ENCODE measurements around the gene GALP. TPM values are rescaled to one million over a fixed set of nuclear protein-coding genes. Genes with fewer than 3 reads are reported as not detected.
"Not testable (repeated sequence)": the region's sequence is repeated elsewhere in the genome, so short reads cannot be mapped to it uniquely, and the experiment has no call there.

The GALP gene
- total RNA-seq, 2 donors from 2014 or later, result not detected

DNA sequence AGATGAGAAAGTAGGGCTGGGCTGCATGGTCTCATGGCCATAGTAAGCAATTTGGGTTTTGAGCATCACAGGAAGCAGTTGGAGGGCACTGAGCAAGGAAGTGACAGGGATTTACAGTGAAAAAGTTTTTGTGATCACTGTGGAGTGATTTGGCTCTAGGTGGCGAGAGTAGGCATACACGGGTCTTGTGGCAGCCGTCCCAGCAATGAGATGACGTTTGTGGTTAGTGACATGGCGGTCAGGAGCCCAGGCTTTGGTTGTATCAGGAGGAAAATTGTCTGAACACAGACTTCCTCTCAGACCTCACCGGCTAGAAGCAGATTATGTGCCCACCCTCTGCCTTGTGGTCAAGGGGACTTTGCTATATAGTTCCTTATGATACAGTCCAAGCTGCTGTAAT is 31.4 kb upstream of the GALP start:
- no peak for ATAC-seq
- Mint-ChIP-seq H3K36me3 (peaks cover 5 to 13% of the 10 kb centered on the region in 2 donors), H3K27ac (peak overlapping the region; percentile 48 to 61), H3K9me3 (no peaks in the 10 kb centered on the region)
- no peak for DNase-seq (ENCODE audit: low spot score in 2 of 2)

DNA sequence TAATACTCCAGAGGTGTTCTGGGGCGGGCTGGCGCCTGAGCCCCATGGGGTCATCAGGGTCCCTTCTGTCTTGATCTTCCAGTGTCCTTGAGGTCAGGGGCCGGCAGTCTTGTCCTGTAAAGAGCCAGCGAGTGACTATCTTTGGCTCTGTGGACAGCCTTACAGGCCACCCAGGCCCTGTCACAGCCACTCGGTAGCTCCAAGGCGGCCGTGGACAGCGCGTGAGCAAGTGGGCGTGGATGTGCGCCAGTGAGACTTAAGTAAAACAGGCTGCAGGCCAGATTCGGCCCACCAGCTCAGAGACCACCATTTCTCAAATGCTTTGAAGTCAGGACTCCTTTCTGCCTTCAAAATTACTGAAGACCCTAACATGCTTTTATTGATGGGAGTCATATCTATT is 31.0 kb upstream of the GALP start:
- no peak for ATAC-seq
- DNase-seq (ENCODE audit: low spot score in 2 of 2), result no peak
- Mint-ChIP-seq H3K27ac (peak overlapping the region in 1 of 2 donors; percentile 48), H3K9me3 (no peaks in the 10 kb centered on the region), H3K36me3 (peaks cover 9 to 17% of the 10 kb centered on the region in 2 donors)

DNA sequence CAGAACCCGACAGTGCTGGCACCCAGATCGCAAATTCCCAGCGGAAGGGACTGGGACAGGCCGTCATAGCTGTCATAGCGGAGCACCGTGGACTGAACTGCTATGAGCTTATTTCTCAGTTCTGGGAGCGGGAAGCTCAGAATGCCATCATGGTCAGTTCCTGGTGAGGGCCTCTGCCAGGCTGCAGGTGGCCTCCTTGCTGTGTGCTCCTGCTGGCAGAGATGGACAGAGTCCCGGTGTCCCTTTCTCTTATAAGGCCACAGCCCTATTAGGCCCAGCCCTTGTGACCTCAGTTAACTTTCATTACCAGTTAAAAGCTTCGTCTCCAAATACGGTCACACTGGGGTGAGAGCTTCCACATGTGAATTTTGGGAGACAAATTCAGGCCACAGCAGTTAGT is 30.1 kb upstream of the GALP start:
- H3K36me3 Mint-ChIP-seq, result peaks cover 9 to 22% of the 10 kb centered on the region in 2 donors
- DNase-seq (ENCODE audit: low spot score in 2 of 2), result no peak
- H3K27ac Mint-ChIP-seq, result no peak overlapping the region
- H3K9me3 Mint-ChIP-seq, result no peaks in the 10 kb centered on the region
- no peak for ATAC-seq

GRCh38 chr19:56146904-56147303 is 28.9 kb upstream of the GALP start:
- Mint-ChIP-seq H3K36me3 (peaks cover 9 to 22% of the 10 kb centered on the region in 2 donors), H3K27ac (no peak overlapping the region), H3K9me3 (no peaks in the 10 kb centered on the region)
- DNase-seq (ENCODE audit: low spot score in 2 of 2) (no peak), ATAC-seq (no peak)

DNA sequence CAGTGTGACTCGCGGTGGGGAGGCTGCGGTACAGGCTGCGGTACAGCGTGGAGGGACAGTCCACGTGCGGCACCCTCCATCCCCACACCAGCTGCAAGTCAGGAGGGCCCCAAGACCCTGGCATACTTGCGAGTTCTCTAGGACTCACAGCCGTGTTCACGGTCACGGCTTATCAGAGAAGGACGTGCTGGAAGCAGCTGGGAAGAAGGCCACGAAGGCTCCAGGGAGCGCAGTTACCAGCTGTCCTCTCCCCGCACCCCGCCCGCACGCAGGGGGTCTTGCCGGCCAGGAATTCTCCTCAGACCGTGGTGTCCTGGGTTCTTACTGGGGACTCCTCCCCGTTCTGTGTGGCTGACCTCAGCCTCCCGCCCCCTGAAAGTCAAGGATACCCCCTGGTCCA is 28.5 kb upstream of the GALP start:
- no peaks in the 10 kb centered on the region for H3K9me3 Mint-ChIP-seq
- ATAC-seq (no peak), DNase-seq (ENCODE audit: low spot score in 2 of 2) (no peak)
- H3K36me3 Mint-ChIP-seq, result peaks cover 9 to 22% of the 10 kb centered on the region in 2 donors
- no peak overlapping the region for H3K27ac Mint-ChIP-seq

GRCh38 chr19:56148096-56148495 is 27.7 kb upstream of the GALP start:
- Mint-ChIP-seq H3K9me3 (no peaks in the 10 kb centered on the region), H3K36me3 (peaks cover 9 to 22% of the 10 kb centered on the region in 2 donors), H3K27ac (no peak overlapping the region)
- DNase-seq (ENCODE audit: low spot score in 2 of 2) (no peak), ATAC-seq (no peak)

DNA sequence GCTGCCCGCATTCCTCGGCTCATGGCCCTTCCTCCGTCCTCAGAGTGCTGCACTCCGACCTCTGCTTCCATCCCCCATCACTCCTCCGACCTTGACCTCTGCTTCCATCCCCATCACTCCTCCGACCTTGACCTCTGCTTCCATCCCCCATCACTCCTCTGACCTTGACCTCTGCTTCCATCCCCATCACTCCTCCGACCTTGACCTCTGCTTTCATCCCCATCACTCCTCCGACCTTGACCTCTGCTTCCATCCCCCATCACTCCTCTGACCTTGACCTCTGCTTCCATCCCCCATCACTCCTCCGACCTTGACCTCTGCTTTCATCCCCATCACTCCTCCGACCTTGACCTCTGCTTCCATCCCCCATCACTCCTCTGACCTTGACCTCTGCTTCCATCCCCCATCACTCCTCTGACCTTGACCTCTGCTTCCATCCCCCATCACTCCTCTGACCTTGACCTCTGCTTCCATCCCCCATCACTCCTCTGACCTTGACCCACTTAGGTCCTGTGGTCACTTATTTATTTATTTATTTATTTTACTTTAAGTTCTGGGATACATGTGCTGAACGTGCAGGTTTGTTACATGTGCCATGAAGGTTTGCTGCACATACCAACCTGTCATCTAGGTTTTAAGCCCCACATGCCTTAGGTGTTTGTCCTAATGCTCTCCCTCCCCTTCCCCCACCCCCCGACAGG is 26.7 kb upstream of the GALP start:
- not testable (repeated sequence) for DNase-seq (ENCODE audit: low spot score in 2 of 2); H3K9me3 Mint-ChIP-seq; H3K27ac Mint-ChIP-seq; ATAC-seq
- H3K36me3 Mint-ChIP-seq, result peaks cover 9 to 31% of the 10 kb centered on the region in 2 donors

DNA sequence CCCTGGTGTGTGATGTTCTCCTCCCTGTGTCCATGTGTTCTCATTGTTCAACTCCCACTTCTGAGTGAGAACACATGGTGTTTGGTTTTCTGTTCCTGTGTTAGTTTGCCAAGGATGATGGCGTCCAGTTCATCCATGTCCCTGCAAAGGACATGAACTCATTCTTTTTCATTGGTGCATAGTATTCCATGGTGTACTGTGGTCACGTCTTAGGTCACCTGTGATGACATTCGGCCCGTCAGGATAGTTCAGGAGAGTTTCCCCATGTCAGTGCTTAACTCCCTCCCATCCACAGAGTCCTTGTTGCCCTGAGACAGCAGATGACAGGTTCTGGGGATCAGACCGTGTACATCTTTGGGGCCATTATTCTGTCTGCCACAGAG is 26.2 kb upstream of the GALP start:
- Mint-ChIP-seq H3K36me3 (peaks cover 9 to 31% of the 10 kb centered on the region in 2 donors), H3K9me3 (no peaks in the 10 kb centered on the region), H3K27ac (peak overlapping the region in 1 of 2 donors; percentile 8)
- ATAC-seq, result no peak
- no peak for DNase-seq (ENCODE audit: low spot score in 2 of 2)

DNA sequence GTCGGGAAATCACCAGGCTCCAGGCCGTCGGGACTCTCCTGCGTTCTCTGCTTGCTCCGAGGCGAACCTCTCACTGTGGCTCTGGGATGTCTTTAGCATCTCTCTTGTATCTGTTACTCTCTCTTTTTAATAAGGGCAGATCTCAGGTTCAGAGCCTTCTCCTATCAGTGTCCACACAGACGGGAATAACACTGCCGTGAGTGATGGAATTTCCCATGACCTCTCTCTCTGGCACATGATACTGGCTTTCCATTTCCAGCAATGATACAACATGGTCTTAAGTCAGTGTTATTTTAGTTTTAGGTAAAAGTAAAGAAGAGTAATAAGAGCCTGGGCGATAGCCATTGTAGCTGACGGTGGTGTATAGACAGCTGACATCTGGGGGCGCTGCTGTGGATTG is 25.4 kb upstream of the GALP start:
- Mint-ChIP-seq H3K27ac (no peak overlapping the region), H3K36me3 (peaks cover 9 to 31% of the 10 kb centered on the region in 2 donors), H3K9me3 (no peaks in the 10 kb centered on the region)
- ATAC-seq (no peak), DNase-seq (ENCODE audit: low spot score in 2 of 2) (no peak)

GRCh38 chr19:56152644-56153043 is 23.2 kb upstream of the GALP start:
- Mint-ChIP-seq H3K36me3 (peaks cover 9 to 31% of the 10 kb centered on the region in 2 donors), H3K27ac (no peak overlapping the region), H3K9me3 (no peaks in the 10 kb centered on the region)
- ATAC-seq (no peak), DNase-seq (ENCODE audit: low spot score in 2 of 2) (no peak)

- ATAC-seq, result no peak
- DNase-seq (ENCODE audit: low spot score in 2 of 2), result no peak
- Mint-ChIP-seq H3K27ac (peak overlapping the region; percentile 40 to 87), H3K36me3 (peaks cover 7 to 22% of the 10 kb centered on the region in 2 donors), H3K9me3 (no peaks in the 10 kb centered on the region)
Measured at GRCh38 chr19:56153507-56153906, 22.3 kb upstream of the GALP start.

DNA sequence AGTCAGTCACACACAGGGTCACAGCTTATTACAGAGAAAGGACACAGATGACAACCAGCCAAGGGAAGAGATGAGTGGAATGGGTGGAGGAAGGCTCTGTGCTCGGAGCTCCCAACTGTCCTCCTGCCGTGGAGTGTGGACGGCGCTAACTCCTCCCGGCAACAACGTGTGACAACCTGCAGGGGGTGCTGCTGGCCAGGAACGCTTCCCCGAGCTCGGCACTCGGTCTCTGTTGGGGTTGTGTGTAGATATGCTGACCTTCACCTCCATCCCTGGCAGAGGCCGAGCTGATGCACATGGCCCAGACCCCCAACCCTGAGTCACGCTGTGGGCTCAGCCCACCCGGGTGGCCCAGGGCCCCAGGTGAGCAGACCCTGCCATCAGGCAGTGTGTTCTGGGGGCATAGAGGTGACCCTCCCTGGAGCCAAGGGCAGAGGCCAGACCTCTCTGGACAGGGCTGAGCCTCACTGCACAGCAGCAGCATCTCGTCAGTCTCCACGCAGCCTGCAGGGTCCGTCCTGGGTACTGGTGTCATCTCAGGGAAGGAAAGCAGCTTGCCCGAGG is 20.6 kb upstream of the GALP start:
- Mint-ChIP-seq H3K9me3 (peaks cover 7 to 8% of the 10 kb centered on the region in 2 donors), H3K36me3 (peaks cover 10 to 22% of the 10 kb centered on the region in 2 donors), H3K27ac (peak overlapping the region in 1 of 2 donors; percentile 46)
- ATAC-seq (peak; percentile 16 to 28), DNase-seq (ENCODE audit: low spot score in 2 of 2) (no peak)

DNA sequence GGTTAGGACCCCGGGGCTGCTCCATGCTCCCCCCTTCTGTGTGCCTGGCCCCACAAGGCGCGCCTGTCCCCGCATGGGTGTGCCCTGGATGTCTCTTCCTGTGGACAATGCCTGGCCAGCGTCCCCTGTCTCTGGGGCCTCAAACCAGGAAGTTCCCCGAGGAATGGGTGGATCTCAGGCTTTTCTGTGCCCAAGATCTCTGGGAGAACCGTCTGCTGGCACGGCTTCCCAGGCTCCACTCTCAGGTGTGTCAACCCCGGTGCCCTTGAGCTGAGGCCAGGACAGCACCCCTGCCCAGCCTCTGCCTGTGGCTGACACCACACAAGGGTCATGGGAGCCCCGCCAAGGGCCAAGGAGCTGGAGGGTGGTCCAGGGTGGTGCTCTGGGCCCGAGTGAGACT is 19.0 kb upstream of the GALP start:
- H3K27ac Mint-ChIP-seq, result peak overlapping the region in 1 of 2 donors; percentile 44
- H3K36me3 Mint-ChIP-seq, result peaks cover 10 to 19% of the 10 kb centered on the region in 2 donors
- ATAC-seq, result no peak
- no peak for DNase-seq (ENCODE audit: low spot score in 2 of 2)
- peaks cover 7 to 8% of the 10 kb centered on the region in 2 donors for H3K9me3 Mint-ChIP-seq

DNA sequence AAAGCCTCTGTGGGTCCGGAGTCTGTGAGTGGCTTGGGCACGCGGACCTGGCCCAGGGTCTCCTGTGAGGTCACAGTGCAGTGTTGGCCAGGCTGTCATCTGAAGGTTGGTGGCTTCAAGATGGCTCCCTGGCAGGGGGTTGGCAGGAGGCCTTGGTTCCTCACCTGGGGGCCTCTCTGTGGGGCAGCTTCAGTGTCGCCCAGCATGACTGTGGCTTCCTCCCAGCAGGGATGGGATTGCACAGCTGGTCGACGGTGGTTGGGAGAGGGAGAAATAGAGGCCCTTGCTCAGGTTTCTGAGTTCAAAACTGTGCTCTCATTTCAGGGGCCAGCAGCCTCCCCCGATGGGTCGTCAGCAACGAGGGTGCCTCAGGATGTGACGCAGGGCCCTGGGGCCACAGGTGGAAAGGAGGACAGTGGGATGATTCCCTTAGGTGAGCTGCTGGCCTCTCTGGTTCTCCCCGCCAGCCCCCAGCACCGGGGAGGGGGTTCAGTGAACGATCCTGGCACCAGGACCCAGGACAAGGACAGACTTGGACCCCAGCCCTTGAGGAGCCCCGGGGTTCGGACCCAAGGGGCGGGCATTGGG is 17.5 kb upstream of the GALP start:
- H3K27ac Mint-ChIP-seq, result peak overlapping the region in 1 of 2 donors; percentile 50
- ATAC-seq, result no peak
- peaks cover 10 to 18% of the 10 kb centered on the region in 2 donors for H3K36me3 Mint-ChIP-seq
- DNase-seq (ENCODE audit: low spot score in 2 of 2), result no peak
- H3K9me3 Mint-ChIP-seq, result peaks cover 7 to 8% of the 10 kb centered on the region in 2 donors

GRCh38 chr19:56159009-56159559 is 16.7 kb upstream of the GALP start:
- Mint-ChIP-seq H3K36me3 (peaks cover 10% of the 10 kb centered on the region in 2 donors), H3K27ac (peak overlapping the region; percentile 50 to 57), H3K9me3 (peaks cover 7 to 8% of the 10 kb centered on the region in 2 donors)
- no peak for DNase-seq (ENCODE audit: low spot score in 2 of 2)
- no peak for ATAC-seq

- ATAC-seq (no peak), DNase-seq (ENCODE audit: low spot score in 2 of 2) (no peak)
- peaks cover 10% of the 10 kb centered on the region in 2 donors for H3K36me3 Mint-ChIP-seq
- H3K27ac Mint-ChIP-seq, result peak overlapping the region in 1 of 2 donors; percentile 50
- H3K9me3 Mint-ChIP-seq, result peaks cover 7 to 8% of the 10 kb centered on the region in 2 donors
Measured at GRCh38 chr19:56159622-56160271, 16.1 kb upstream of the GALP start.

GRCh38 chr19:56161534-56161933 is 14.3 kb upstream of the GALP start:
- ATAC-seq, result no peak
- Mint-ChIP-seq H3K36me3 (peaks cover 10% of the 10 kb centered on the region in 2 donors), H3K9me3 (peaks cover 7 to 8% of the 10 kb centered on the region in 2 donors), H3K27ac (peak overlapping the region; percentile 12 to 75)
- DNase-seq (ENCODE audit: low spot score in 2 of 2), result no peak
